Activated naive CD4-positive, alpha-beta T cell treated with anti-CD3 and anti-CD28 coated beads for 36 hours (primary cell): ENCODE measurements around the gene CRACR2A. TPM values are rescaled to one million over a fixed set of nuclear protein-coding genes. Genes with fewer than 3 reads are reported as not detected.

Experiments
- CTCF ChIA-PET: fragments of 350-600 bp; sonication (Branson Sonifier 250); formaldehyde crosslinking; loops from one replicate; lab custom pipeline; 2021; ENCODE audit warnings: antibody characterized with exemption; lab: Charles Lee
- DNase-seq: peaks from one replicate; pipeline ENCODE4 v3.0.0-alpha.2; 2020
- H3K27ac Mint-ChIP-seq: one replicate; pipeline ENCODE4 v1.8.0; 2021; ENCODE audit warnings: mild to moderate bottlenecking, mixed read lengths
- H3K27me3 Mint-ChIP-seq: one replicate; pipeline ENCODE4 v1.8.0; 2021; ENCODE audit warnings: low read depth, mixed read lengths
- H3K36me3 Mint-ChIP-seq: one replicate; pipeline ENCODE4 v1.8.0; 2021; ENCODE audit warnings: low read depth, mixed read lengths
- H3K4me1 Mint-ChIP-seq: one replicate; pipeline ENCODE4 v1.8.0; 2021; ENCODE audit warnings: low read depth, mixed read lengths
- H3K4me3 Mint-ChIP-seq: one replicate; pipeline ENCODE4 v1.8.0; 2021; ENCODE audit warnings: mild to moderate bottlenecking, moderate library complexity, mixed read lengths
- H3K9me3 Mint-ChIP-seq: one replicate; pipeline ENCODE4 v1.8.0; 2021; ENCODE audit warnings: mixed read lengths
- intact Hi-C: fragments of 100-400 bp; cut with micrococcal nuclease; formaldehyde crosslinking; loops from one replicate; pipeline ENCODE4 v1.15.1; 2023
- total RNA-seq, 2 experiments: library from RNA; stranded (reverse); gene quantifications; one replicate each; pipeline ENCODE4 v1.2.3, GENCODE V29; 2021

The CRACR2A gene
- total RNA-seq, 2 experiments from 2014 or later = 19.0 to 20.7 TPM

- H3K9me3 Mint-ChIP-seq = no peaks in the 10 kb centered on the region
- H3K27ac Mint-ChIP-seq = no peak overlapping the region
- DNase-seq = no peak
- H3K4me1 Mint-ChIP-seq = no peaks in the 10 kb centered on the region
- peaks cover 12% of the 10 kb centered on the region for H3K36me3 Mint-ChIP-seq
- CTCF ChIA-PET = no interaction called here
- no peak overlapping the region for H3K4me3 Mint-ChIP-seq
- no peaks in the 10 kb centered on the region for H3K27me3 Mint-ChIP-seq
- intact Hi-C loops = no loop called here
Measured at GRCh38 chr12:3686463-3686862, 66.4 kb downstream of the CRACR2A start.

- H3K9me3 Mint-ChIP-seq = no peaks in the 10 kb centered on the region
- intact Hi-C loops = no loop called here
- no peaks in the 10 kb centered on the region for H3K27me3 Mint-ChIP-seq
- CTCF ChIA-PET = interaction anchor here (1.5 kb wide), 1 partner anchor 118 kb away, joined by 4 read pairs; no protein-coding TSS in a partner anchor
- H3K36me3 Mint-ChIP-seq = peaks cover 12% of the 10 kb centered on the region
- H3K4me3 Mint-ChIP-seq = no peak overlapping the region
- H3K4me1 Mint-ChIP-seq = no peaks in the 10 kb centered on the region
- no peak for DNase-seq
- no peak overlapping the region for H3K27ac Mint-ChIP-seq
Measured at GRCh38 chr12:3685830-3686229, 67.1 kb downstream of the CRACR2A start.

- no peak overlapping the region for H3K27ac Mint-ChIP-seq
- H3K27me3 Mint-ChIP-seq = no peaks in the 10 kb centered on the region
- no peaks in the 10 kb centered on the region for H3K9me3 Mint-ChIP-seq
- CTCF ChIA-PET = interaction anchor here (1.5 kb wide), 1 partner anchor 119 kb away, joined by 4 read pairs; no protein-coding TSS in a partner anchor
- intact Hi-C loops = no loop called here
- no peak overlapping the region for H3K4me3 Mint-ChIP-seq
- H3K36me3 Mint-ChIP-seq = peaks cover 4% of the 10 kb centered on the region
- no peak for DNase-seq
- H3K4me1 Mint-ChIP-seq = no peaks in the 10 kb centered on the region
Measured at GRCh38 chr12:3684449-3685051, 68.4 kb downstream of the CRACR2A start.

- Mint-ChIP-seq H3K9me3 (no peaks in the 10 kb centered on the region), H3K36me3 (peaks cover 9% of the 10 kb centered on the region)
- CTCF ChIA-PET = no interaction called here
Measured at GRCh38 chr12:3683670-3684069, 69.2 kb downstream of the CRACR2A start.

GRCh38 chr12:3681595-3682061 is 71.3 kb downstream of the CRACR2A start:
- CTCF ChIA-PET = no interaction called here
- Mint-ChIP-seq H3K27me3 (no peaks in the 10 kb centered on the region), H3K4me1 (no peaks in the 10 kb centered on the region), H3K36me3 (peaks cover 17% of the 10 kb centered on the region), H3K4me3 (no peak overlapping the region), H3K27ac (no peak overlapping the region), H3K9me3 (no peaks in the 10 kb centered on the region)
- intact Hi-C loops = no loop called here
- DNase-seq = no peak

More at GRCh38 chr12:3683670-3684069, 69.2 kb downstream of the CRACR2A start:
- no peaks in the 10 kb centered on the region for H3K4me1 Mint-ChIP-seq
- H3K27ac Mint-ChIP-seq = no peak overlapping the region
- intact Hi-C loops = no loop called here
- no peak for DNase-seq
- no peak overlapping the region for H3K4me3 Mint-ChIP-seq
- H3K27me3 Mint-ChIP-seq = no peaks in the 10 kb centered on the region

DNA sequence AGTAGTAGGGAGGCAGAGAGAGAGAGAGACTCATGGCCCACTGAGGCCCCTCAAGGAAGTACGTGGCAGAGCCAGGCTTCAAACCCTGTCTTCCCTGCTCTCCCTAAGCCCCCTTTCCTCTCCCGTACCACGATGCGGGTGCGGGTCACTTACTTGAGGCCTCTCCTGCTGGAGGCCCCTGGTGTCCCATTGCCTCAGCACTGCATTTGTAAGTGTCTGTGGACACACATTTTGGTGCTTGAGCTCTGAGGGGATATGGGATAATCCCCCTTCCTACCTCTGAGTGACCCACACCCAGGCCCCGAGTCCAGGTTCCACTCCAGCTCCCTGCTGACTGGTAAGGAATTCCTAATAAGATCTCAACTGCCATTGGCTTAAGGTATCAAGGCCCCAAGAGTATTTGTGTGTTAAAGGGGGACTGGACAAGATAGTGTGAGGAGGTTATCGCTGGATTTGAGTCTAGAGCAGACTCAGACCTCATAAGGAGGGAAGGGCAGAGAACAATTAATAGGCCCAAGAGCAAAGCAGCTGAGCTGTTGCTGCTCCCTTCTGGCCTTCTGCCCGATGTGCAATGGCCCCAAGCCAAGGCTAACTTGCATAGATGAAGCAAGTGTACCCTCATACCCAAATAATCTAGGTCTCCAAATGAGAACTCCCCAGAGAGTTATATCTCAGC is 71.9 kb downstream of the CRACR2A start:
- H3K9me3 Mint-ChIP-seq = no peaks in the 10 kb centered on the region
- H3K36me3 Mint-ChIP-seq = peaks cover 18% of the 10 kb centered on the region
- no peaks in the 10 kb centered on the region for H3K27me3 Mint-ChIP-seq
- no peaks in the 10 kb centered on the region for H3K4me1 Mint-ChIP-seq
- no peak for DNase-seq
- H3K4me3 Mint-ChIP-seq = no peak overlapping the region
- CTCF ChIA-PET = no interaction called here
- H3K27ac Mint-ChIP-seq = no peak overlapping the region
- intact Hi-C loops = no loop called here

- no peak for DNase-seq
- Mint-ChIP-seq H3K36me3 (peaks cover 16% of the 10 kb centered on the region), H3K27ac (no peak overlapping the region), H3K27me3 (no peaks in the 10 kb centered on the region), H3K4me1 (no peaks in the 10 kb centered on the region), H3K9me3 (no peaks in the 10 kb centered on the region), H3K4me3 (no peak overlapping the region)
- CTCF ChIA-PET = no interaction called here
- intact Hi-C loops = no loop called here
Measured at GRCh38 chr12:3679831-3680230, 73.1 kb downstream of the CRACR2A start.

DNA sequence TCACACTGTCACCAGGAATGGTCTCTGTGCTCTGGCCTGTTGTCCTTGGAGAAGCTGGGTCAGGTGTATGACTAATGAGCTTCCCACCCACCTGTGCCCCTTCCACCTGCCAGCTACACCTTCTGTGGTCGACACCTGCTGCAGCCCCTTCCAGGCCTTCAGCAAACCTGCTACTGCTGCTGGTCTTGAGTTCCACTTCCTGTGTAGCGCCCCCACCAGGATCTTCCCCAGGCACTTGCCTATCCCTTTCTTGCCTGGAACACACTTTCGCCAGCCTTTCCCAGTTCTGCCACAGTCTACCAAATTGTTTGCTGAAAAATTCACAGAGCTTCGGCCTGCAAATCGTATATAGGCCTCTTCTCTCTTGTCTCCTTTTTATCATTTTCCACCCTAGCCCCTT is 75.3 kb downstream of the CRACR2A start:
- no peak overlapping the region for H3K27ac Mint-ChIP-seq
- peaks cover 18% of the 10 kb centered on the region for H3K36me3 Mint-ChIP-seq
- CTCF ChIA-PET = no interaction called here
- DNase-seq = no peak
- no peaks in the 10 kb centered on the region for H3K4me1 Mint-ChIP-seq
- no peaks in the 10 kb centered on the region for H3K9me3 Mint-ChIP-seq
- no peaks in the 10 kb centered on the region for H3K27me3 Mint-ChIP-seq
- no peak overlapping the region for H3K4me3 Mint-ChIP-seq
- intact Hi-C loops = no loop called here

DNA sequence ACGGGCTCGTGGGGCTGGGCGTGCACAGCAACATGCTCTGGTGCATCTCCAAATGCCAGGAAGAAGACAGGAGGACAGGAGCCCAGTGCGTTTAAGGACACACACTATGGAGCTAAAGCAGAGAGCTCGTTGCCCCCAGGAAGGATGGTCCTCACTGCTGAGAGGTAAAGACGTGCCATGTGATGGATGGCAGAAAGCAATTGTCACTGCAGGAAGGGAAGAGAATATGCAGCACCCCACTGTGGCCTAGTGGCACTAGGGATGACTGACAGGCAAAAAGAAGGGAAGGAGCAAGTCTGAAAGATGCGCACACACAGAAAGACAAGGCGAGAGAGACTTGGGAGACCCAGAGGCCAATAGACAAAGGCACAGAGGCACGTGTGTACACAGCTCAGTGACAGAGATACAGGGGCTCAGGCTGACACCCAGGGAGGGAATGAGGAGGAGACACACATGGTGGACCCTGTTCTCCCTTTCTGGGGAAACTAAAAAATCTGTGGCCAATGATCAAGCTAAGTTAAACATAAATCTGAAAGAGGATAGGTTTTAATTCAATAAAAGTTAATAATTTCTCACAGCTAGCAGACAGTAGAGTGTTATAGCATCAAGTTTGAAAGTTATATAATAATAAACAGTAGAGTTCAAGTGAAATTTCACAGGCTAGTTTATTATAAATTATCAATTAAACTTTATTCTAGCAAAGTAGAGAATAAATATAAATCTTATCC is 78.8 kb downstream of the CRACR2A start:
- CTCF ChIA-PET = interaction anchor here (0.9 to 1.0 kb wide), 2 partner anchors 13 to 374 kb away, joined by 3 read pairs; no protein-coding TSS in a partner anchor
- Mint-ChIP-seq H3K27ac (no peak overlapping the region), H3K9me3 (no peaks in the 10 kb centered on the region), H3K27me3 (no peaks in the 10 kb centered on the region), H3K36me3 (peaks cover 22% of the 10 kb centered on the region), H3K4me3 (no peak overlapping the region), H3K4me1 (peaks cover 7% of the 10 kb centered on the region)
- intact Hi-C loops = no loop called here
- no peak for DNase-seq

DNA sequence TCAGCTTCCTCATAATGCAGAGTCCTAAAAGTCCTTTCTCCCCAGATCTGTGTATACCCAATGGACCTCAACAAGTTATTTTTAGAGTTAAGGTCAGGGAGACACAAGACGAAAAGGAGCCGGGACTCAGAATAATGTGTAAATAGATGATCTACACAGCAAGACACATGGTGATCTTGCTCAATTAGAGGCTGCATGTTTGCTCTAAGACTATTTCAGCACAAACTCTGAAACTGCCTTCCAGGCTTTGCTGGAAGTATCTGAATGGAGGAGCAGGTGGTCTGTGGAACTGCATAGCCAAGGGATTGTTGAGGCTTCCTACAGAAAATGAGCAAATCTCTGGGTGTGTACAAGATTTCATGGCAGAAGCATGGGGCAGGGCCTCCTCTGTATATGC is 80.8 kb downstream of the CRACR2A start:
- H3K36me3 Mint-ChIP-seq = peaks cover 12% of the 10 kb centered on the region
- peaks cover 7% of the 10 kb centered on the region for H3K4me1 Mint-ChIP-seq
- CTCF ChIA-PET = interaction anchor here (0.7 kb wide), 1 partner anchor 11 kb away, joined by 3 read pairs; no protein-coding TSS in a partner anchor
- H3K27me3 Mint-ChIP-seq = no peaks in the 10 kb centered on the region
- H3K9me3 Mint-ChIP-seq = no peaks in the 10 kb centered on the region
- no peak for DNase-seq
- intact Hi-C loops = no loop called here
- no peak overlapping the region for H3K4me3 Mint-ChIP-seq
- H3K27ac Mint-ChIP-seq = no peak overlapping the region

GRCh38 chr12:3671330-3672112 is 81.4 kb downstream of the CRACR2A start:
- intact Hi-C loops = no loop called here
- H3K36me3 Mint-ChIP-seq = peaks cover 10% of the 10 kb centered on the region
- H3K27ac Mint-ChIP-seq = no peak overlapping the region
- no peaks in the 10 kb centered on the region for H3K27me3 Mint-ChIP-seq
- H3K9me3 Mint-ChIP-seq = no peaks in the 10 kb centered on the region
- CTCF ChIA-PET = interaction anchor here (0.7 to 1.5 kb wide), 2 partner anchors 10 to 133 kb away, joined by 3 read pairs; no protein-coding TSS in a partner anchor
- no peak for DNase-seq
- peaks cover 7% of the 10 kb centered on the region for H3K4me1 Mint-ChIP-seq
- no peak overlapping the region for H3K4me3 Mint-ChIP-seq
